AG10803 (cell line): ENCODE measurements around the gene EI24.

Source experiments
- DNase-seq: peaks from one replicate; pipeline ENCODE4 v3.0.0; 2010; ENCODE audit warnings: low read depth
- H3K4me3 ChIP-seq: 2 replicates; pipeline ENCODE4 v1.5.1; 2011; ENCODE audit warnings: mild to moderate bottlenecking, low read length, control low read depth
- CTCF ChIP-seq: conservative IDR thresholded peaks from 2 replicates; pipeline ENCODE4 v1.5.1; 2011; ENCODE audit warnings: mild to moderate bottlenecking, low read length, control low read depth, inconsistent platforms

EI24 gene

GRCh38 chr11:125605417-125605816 lies 36.1 kb downstream of the EI24 start:
- no peak for TF ChIP-seq CTCF
- DNase-seq, result no peak
- H3K4me3 ChIP-seq, result no peak overlapping the region

- H3K4me3 ChIP-seq, result no peak overlapping the region
- TF ChIP-seq CTCF, result no peak
- no peak for DNase-seq
These were observed 40.3 kb downstream of the EI24 start for GRCh38 chr11:125609545-125609944.

- DNase-seq, result no peak
- H3K4me3 ChIP-seq, result no peak overlapping the region
- no peak for TF ChIP-seq CTCF
These were observed 49.1 kb downstream of the EI24 start for GRCh38 chr11:125618383-125618782.

GRCh38 chr11:125621995-125622394 lies 52.7 kb downstream of the EI24 start:
- no peak for TF ChIP-seq CTCF
- no peak overlapping the region for H3K4me3 ChIP-seq
- peak; percentile 33 for DNase-seq

- H3K4me3 ChIP-seq, result no peak overlapping the region
- TF ChIP-seq CTCF, result no peak
- no peak for DNase-seq
These were observed 53.8 kb downstream of the EI24 start for GRCh38 chr11:125623064-125623463.

GRCh38 chr11:125624756-125625213 lies 55.5 kb downstream of the EI24 start, which contains the start of gene CHEK1:
Gene CHEK1 (plus strand): TSS chr11:125625163. CDS start chr11:125626769, 1,606 bp downstream.
- peak within 1 kb of the TSS; percentile 86 for H3K4me3 ChIP-seq
- TF ChIP-seq CTCF, result no peak
- no peak for DNase-seq

- TF ChIP-seq CTCF, result no peak
- DNase-seq, result peak; percentile 52
- peak overlapping the region; percentile 86 for H3K4me3 ChIP-seq
These were observed 56.0 kb downstream of the EI24 start for GRCh38 chr11:125625225-125625629.
